ENCODE data around the gene NUBP2. TPM values are rescaled to one million over a fixed set of nuclear protein-coding genes. Genes with fewer than 3 reads are reported as not detected.

NUBP2 gene
- total RNA-seq, 1 donor from 2014 or later, result 40.7 TPM

DNA sequence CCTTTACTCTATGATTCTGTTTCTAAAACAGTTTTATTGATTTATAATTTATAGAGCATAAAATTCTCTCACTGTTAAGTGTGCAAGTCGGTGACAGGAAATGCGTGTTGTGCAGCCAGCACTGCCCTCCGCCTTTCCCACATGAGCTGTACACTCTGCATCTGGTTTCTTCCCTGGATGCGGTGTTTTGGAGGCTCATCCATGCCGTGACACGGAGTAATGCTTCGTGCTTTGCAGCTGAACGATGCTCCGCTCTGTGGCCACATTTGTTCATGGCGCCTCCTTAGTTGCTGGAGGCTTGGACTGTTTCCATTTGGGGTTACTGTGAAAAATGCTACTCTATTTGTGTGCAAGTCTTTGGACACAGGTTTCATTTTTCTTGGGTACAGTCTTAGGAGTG lies 17.9 kb downstream of the NUBP2 start:
- Histone ChIP-seq H3K4me3 (ENCODE audit: low read length in 3 of 3) (no peak overlapping the region), H3K9me3 (ENCODE audit: control insufficient read depth in 3 of 3, low read length in 3 of 3) (no peaks in the 10 kb centered on the region), H3K36me3 (ENCODE audit: control insufficient read depth in 3 of 3, insufficient read depth in 3 of 3, low read length in 3 of 3) (peaks cover 3 to 6% (median 4%) of the 10 kb centered on the region in 3 donors), H3K27me3 (ENCODE audit: control insufficient read depth in 3 of 3, insufficient read depth in 3 of 3, low read length in 3 of 3) (no peaks in the 10 kb centered on the region), H3K9ac (ENCODE audit: low read depth in 1 of 3, low read length in 3 of 3) (no peak overlapping the region), H3K4me1 (ENCODE audit: control insufficient read depth in 3 of 3, insufficient read depth in 3 of 3, low read length in 3 of 3) (no peaks in the 10 kb centered on the region), H3K27ac (ENCODE audit: low read depth, low read length) (no peak overlapping the region)

DNA sequence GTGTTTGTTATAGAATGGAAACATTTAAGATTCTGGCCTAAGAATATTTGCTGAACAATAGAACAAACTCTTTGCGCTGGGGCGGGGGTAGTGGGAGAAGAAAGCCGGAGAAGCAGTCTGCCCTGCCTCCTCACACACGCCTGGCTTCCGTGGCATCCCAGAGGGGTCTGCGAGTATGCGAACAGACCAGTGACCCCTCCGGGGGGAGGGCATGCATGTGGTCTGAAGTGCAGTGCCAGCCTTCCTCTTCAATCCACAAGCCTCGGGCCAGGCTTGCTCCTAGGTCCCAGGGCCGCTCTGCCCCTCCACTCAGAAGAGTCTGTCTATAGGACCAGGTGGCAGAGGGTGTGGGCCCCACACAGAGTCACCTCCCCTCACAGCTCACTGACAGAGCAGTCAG lies 24.9 kb downstream of the NUBP2 start:
- no peaks in the 10 kb centered on the region for H3K27me3 ChIP-seq (ENCODE audit: control insufficient read depth in 3 of 3, insufficient read depth in 3 of 3, low read length in 3 of 3)
- H3K36me3 ChIP-seq (ENCODE audit: control insufficient read depth in 3 of 3, insufficient read depth in 3 of 3, low read length in 3 of 3), result peaks cover 29 to 33% (median 30%) of the 10 kb centered on the region in 3 donors
- H3K4me3 ChIP-seq (ENCODE audit: low read length in 3 of 3), result no peak overlapping the region
- no peak overlapping the region for H3K9ac ChIP-seq (ENCODE audit: low read depth in 1 of 3, low read length in 3 of 3)
- H3K9me3 ChIP-seq (ENCODE audit: control insufficient read depth in 3 of 3, low read length in 3 of 3), result no peaks in the 10 kb centered on the region
- no peaks in the 10 kb centered on the region for H3K4me1 ChIP-seq (ENCODE audit: control insufficient read depth in 3 of 3, insufficient read depth in 3 of 3, low read length in 3 of 3)
- H3K27ac ChIP-seq (ENCODE audit: low read depth, low read length), result no peak overlapping the region

DNA sequence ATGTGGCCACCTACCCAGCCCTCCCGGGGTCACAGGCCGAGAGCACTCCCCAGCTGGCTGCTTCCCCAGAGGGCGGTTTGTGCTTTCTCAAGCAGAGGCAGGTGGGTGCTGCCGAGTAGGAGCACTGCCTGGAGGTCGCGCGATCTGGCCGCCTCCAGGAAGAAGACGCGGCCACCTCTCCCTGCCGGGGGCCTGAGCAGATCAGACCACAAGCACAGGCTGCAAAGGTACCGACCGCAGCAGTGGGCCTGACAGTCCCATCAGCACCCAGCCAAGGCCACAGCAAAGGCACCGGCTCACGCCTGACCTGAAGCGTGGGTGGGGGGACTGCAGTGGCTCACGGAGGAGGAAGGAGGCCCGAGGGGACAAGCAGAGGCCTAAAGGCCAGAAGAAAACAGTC lies 25.9 kb downstream of the NUBP2 start:
- H3K27ac ChIP-seq (ENCODE audit: low read depth, low read length), result no peak overlapping the region
- no peaks in the 10 kb centered on the region for H3K9me3 ChIP-seq (ENCODE audit: control insufficient read depth in 3 of 3, low read length in 3 of 3)
- no peak overlapping the region for H3K4me3 ChIP-seq (ENCODE audit: low read length in 3 of 3)
- no peaks in the 10 kb centered on the region for H3K4me1 ChIP-seq (ENCODE audit: control insufficient read depth in 3 of 3, insufficient read depth in 3 of 3, low read length in 3 of 3)
- no peak overlapping the region for H3K9ac ChIP-seq (ENCODE audit: low read depth in 1 of 3, low read length in 3 of 3)
- H3K27me3 ChIP-seq (ENCODE audit: control insufficient read depth in 3 of 3, insufficient read depth in 3 of 3, low read length in 3 of 3), result no peaks in the 10 kb centered on the region
- H3K36me3 ChIP-seq (ENCODE audit: control insufficient read depth in 3 of 3, insufficient read depth in 3 of 3, low read length in 3 of 3), result peaks cover 33% of the 10 kb centered on the region in 3 donors

DNA sequence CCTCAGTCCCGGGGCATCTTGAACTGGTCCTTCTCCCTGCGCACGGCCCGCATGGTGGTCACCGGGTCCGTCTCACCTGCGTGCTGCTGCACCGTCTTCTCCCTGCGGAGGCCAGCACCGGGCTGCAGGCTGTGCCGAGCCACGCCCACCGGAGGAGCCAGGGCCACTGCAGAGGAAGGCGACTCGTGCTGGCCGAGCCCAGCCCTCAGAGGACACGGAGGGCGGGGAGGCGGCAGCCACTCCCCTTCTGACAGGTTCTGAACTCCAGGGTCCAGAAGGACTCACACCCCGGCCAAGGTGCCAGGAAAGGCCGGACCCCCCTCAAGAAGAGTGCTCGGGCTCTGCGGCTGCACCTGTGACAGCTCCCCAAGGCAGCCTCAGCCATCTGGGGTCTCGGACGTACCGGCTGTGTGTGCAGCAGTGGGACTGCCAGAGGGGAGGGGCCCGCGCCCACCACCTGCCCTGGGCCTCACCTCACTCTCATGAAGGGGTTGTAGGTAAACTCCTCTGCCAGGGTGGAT lies 26.6 kb downstream of the NUBP2 start:
- Histone ChIP-seq H3K4me1 (ENCODE audit: control insufficient read depth in 3 of 3, insufficient read depth in 3 of 3, low read length in 3 of 3) (no peaks in the 10 kb centered on the region), H3K9ac (ENCODE audit: low read depth in 1 of 3, low read length in 3 of 3) (no peak overlapping the region), H3K9me3 (ENCODE audit: control insufficient read depth in 3 of 3, low read length in 3 of 3) (no peaks in the 10 kb centered on the region), H3K4me3 (ENCODE audit: low read length in 3 of 3) (no peak overlapping the region), H3K27me3 (ENCODE audit: control insufficient read depth in 3 of 3, insufficient read depth in 3 of 3, low read length in 3 of 3) (no peaks in the 10 kb centered on the region), H3K27ac (ENCODE audit: low read depth, low read length) (no peak overlapping the region), H3K36me3 (ENCODE audit: control insufficient read depth in 3 of 3, insufficient read depth in 3 of 3, low read length in 3 of 3) (peaks cover 32 to 36% (median 33%) of the 10 kb centered on the region in 3 donors)

DNA sequence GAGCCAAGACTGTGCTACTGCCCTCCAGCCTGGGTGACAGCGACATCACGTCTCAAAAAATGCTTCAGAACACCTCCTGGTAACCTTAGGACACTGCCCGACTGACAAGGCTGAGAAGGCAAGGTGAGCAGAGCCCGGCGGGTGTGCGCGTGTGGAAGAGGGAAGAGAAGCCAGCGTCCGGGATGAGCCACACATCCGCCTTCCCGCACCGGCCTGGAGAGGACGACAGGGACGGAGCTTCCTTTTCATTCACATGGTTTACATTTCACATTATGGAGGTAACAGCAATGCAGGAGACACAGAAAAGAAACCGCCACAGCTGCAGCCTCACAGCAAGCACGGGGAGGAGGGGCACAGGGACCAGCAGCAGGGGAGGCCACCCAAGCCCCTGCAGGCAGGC lies 27.3 kb downstream of the NUBP2 start:
- H3K27ac ChIP-seq (ENCODE audit: low read depth, low read length), result no peak overlapping the region
- H3K9me3 ChIP-seq (ENCODE audit: control insufficient read depth in 3 of 3, low read length in 3 of 3), result no peaks in the 10 kb centered on the region
- no peak overlapping the region for H3K9ac ChIP-seq (ENCODE audit: low read depth in 1 of 3, low read length in 3 of 3)
- H3K36me3 ChIP-seq (ENCODE audit: control insufficient read depth in 3 of 3, insufficient read depth in 3 of 3, low read length in 3 of 3), result peaks cover 34 to 36% (median 36%) of the 10 kb centered on the region in 3 donors
- no peaks in the 10 kb centered on the region for H3K4me1 ChIP-seq (ENCODE audit: control insufficient read depth in 3 of 3, insufficient read depth in 3 of 3, low read length in 3 of 3)
- no peak overlapping the region for H3K4me3 ChIP-seq (ENCODE audit: low read length in 3 of 3)
- no peaks in the 10 kb centered on the region for H3K27me3 ChIP-seq (ENCODE audit: control insufficient read depth in 3 of 3, insufficient read depth in 3 of 3, low read length in 3 of 3)

DNA sequence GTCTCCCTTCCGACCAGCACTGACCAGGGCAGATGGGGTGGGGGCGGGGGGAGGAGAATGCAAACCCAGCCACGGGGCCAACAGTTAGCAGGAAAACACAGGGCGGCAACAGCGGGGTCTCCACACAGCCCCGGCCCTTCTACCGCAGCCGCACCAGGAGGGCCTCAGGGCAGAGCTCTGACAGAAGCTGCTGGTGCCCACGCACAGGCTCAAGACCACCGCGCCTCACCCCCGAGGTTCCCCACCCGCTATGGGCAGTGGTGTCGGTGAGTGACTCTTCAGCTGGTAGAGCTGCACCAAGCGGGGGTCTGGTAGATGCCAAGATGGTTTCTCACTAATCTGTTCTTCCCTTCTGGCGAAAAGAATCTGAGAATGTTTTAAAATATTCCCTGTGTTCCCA lies 27.8 kb downstream of the NUBP2 start:
- Histone ChIP-seq H3K9ac (ENCODE audit: low read depth in 1 of 3, low read length in 3 of 3) (no peak overlapping the region), H3K27me3 (ENCODE audit: control insufficient read depth in 3 of 3, insufficient read depth in 3 of 3, low read length in 3 of 3) (no peaks in the 10 kb centered on the region), H3K9me3 (ENCODE audit: control insufficient read depth in 3 of 3, low read length in 3 of 3) (no peaks in the 10 kb centered on the region), H3K27ac (ENCODE audit: low read depth, low read length) (no peak overlapping the region), H3K4me3 (ENCODE audit: low read length in 3 of 3) (no peak overlapping the region), H3K36me3 (ENCODE audit: control insufficient read depth in 3 of 3, insufficient read depth in 3 of 3, low read length in 3 of 3) (peaks cover 35 to 38% (median 35%) of the 10 kb centered on the region in 3 donors), H3K4me1 (ENCODE audit: control insufficient read depth in 3 of 3, insufficient read depth in 3 of 3, low read length in 3 of 3) (no peaks in the 10 kb centered on the region)

DNA sequence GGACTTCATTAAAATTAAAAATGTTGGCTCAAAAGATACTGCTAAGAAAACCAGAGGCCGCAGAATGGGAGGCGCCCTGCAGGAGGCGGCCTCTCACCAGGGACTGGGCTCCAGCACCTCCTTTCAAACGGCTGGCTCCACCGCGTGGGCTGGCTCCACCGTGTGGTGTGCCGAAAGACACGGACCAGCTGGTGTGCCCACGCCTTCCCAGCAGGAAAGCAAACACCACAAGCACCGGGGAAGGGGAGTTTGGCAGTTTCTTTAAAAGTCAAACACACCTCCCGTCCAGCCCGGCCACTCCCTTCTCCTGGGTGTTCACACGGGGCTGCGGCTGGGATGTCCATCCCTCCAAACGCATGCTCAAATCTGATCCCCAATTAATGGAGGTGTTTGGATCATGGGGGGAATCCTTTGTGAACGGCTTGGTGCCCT lies 30.0 kb downstream of the NUBP2 start:
- Histone ChIP-seq H3K36me3 (ENCODE audit: control insufficient read depth in 3 of 3, insufficient read depth in 3 of 3, low read length in 3 of 3) (peaks cover 39 to 47% (median 44%) of the 10 kb centered on the region in 3 donors), H3K4me3 (ENCODE audit: low read length in 3 of 3) (no peak overlapping the region), H3K9me3 (ENCODE audit: control insufficient read depth in 3 of 3, low read length in 3 of 3) (no peaks in the 10 kb centered on the region)

DNA sequence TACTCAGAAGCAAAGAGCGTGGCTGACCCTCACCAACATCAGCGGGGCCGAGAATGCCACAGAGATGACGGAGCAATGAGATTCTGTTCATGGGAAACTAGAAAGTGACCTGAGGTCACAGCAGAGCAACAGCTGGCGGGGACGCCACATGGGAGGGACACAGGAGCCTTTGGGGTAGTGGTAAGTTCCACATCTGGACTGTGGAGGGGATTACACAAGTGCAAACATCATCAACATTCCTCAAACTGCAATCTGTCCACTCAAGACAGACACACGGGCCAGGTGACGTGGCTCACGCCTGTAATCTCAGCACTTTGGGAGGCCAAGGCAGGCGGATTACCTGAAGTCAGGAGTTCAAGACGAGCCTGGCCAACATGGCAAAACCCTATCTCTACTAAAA lies 32.7 kb downstream of the NUBP2 start:
- H3K4me1 ChIP-seq (ENCODE audit: control insufficient read depth in 3 of 3, insufficient read depth in 3 of 3, low read length in 3 of 3), result no peaks in the 10 kb centered on the region
- no peak overlapping the region for H3K27ac ChIP-seq (ENCODE audit: low read depth, low read length)
- H3K9ac ChIP-seq (ENCODE audit: low read depth in 1 of 3, low read length in 3 of 3), result no peak overlapping the region
- no peak overlapping the region for H3K4me3 ChIP-seq (ENCODE audit: low read length in 3 of 3)
- peaks cover 28 to 40% (median 38%) of the 10 kb centered on the region in 3 donors for H3K36me3 ChIP-seq (ENCODE audit: control insufficient read depth in 3 of 3, insufficient read depth in 3 of 3, low read length in 3 of 3)
- H3K27me3 ChIP-seq (ENCODE audit: control insufficient read depth in 3 of 3, insufficient read depth in 3 of 3, low read length in 3 of 3), result no peaks in the 10 kb centered on the region
- no peaks in the 10 kb centered on the region for H3K9me3 ChIP-seq (ENCODE audit: control insufficient read depth in 3 of 3, low read length in 3 of 3)

More for the DNA sequence above, 30.0 kb downstream of the NUBP2 start:
- Histone ChIP-seq H3K4me1 (ENCODE audit: control insufficient read depth in 3 of 3, insufficient read depth in 3 of 3, low read length in 3 of 3) (no peaks in the 10 kb centered on the region), H3K27me3 (ENCODE audit: control insufficient read depth in 3 of 3, insufficient read depth in 3 of 3, low read length in 3 of 3) (no peaks in the 10 kb centered on the region), H3K27ac (ENCODE audit: low read depth, low read length) (no peak overlapping the region), H3K9ac (ENCODE audit: low read depth in 1 of 3, low read length in 3 of 3) (no peak overlapping the region)

DNA sequence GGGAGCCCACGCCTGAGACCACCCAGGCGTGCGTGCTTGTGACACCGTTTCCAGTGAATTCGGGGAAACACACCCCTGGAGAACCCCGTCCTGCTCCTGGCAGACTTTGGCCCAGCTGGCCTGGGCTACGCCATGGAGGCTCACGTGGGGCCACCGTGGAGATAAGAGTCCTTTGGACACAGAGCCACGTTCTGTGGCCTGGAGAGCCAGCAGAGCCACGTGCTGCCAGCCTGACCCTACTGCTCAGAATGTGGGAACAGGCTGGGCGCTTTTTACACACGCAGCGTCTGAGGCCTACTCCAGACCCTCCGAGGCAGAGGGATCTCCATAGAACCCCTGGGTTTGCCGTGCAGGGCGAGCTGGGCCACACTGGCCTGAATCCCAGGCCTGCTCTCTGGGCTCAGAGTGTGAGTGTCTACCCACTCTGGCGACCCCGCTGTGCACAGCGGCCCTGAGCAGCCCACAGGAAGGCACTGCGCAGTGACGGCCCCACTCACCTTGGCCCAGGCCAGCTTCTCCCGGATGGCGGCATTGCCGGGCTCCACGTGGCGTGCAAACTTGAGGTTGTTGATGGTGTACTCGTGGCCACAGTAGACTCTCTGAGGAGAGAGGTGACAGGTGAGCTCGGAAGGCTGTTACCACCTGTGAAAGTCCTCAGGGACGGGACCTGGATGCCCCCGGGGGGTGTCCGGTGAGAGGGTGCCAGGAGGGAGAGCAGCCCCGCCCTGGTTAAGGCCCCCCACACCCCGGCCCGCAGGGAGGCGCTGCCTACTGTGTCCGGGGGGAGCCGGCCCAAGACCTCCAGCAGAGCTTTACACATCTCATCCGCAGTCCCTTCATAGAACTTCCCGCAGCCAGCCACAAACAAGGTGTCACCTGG lies 33.9 kb downstream of the NUBP2 start:
- Histone ChIP-seq H3K27ac (ENCODE audit: low read depth, low read length) (no peak overlapping the region), H3K27me3 (ENCODE audit: control insufficient read depth in 3 of 3, insufficient read depth in 3 of 3, low read length in 3 of 3) (no peaks in the 10 kb centered on the region), H3K4me3 (ENCODE audit: low read length in 3 of 3) (no peak overlapping the region), H3K9ac (ENCODE audit: low read depth in 1 of 3, low read length in 3 of 3) (no peak overlapping the region), H3K36me3 (ENCODE audit: control insufficient read depth in 3 of 3, insufficient read depth in 3 of 3, low read length in 3 of 3) (peaks cover 38 to 50% (median 47%) of the 10 kb centered on the region in 3 donors), H3K4me1 (ENCODE audit: control insufficient read depth in 3 of 3, insufficient read depth in 3 of 3, low read length in 3 of 3) (no peaks in the 10 kb centered on the region), H3K9me3 (ENCODE audit: control insufficient read depth in 3 of 3, low read length in 3 of 3) (no peaks in the 10 kb centered on the region)

DNA sequence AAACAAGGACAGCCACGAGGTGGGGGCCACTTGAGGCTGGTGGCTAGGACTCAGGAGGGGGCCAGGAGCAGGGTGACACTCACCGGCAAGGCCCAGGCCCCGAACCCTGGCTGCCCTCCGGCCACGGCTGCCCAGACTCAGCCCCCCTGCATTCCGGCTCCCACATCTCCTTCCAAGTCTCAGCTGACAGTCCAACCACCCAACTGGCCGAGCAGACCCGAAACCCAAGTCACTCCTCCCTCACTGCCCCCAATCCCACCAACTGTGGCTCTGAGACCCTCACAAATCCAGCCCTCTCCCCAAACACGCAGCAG lies 34.5 kb downstream of the NUBP2 start:
- peaks cover 44 to 56% (median 51%) of the 10 kb centered on the region in 3 donors for H3K36me3 ChIP-seq (ENCODE audit: control insufficient read depth in 3 of 3, insufficient read depth in 3 of 3, low read length in 3 of 3)
- no peak overlapping the region for H3K4me3 ChIP-seq (ENCODE audit: low read length in 3 of 3)
- H3K9ac ChIP-seq (ENCODE audit: low read depth in 1 of 3, low read length in 3 of 3), result no peak overlapping the region
- no peaks in the 10 kb centered on the region for H3K27me3 ChIP-seq (ENCODE audit: control insufficient read depth in 3 of 3, insufficient read depth in 3 of 3, low read length in 3 of 3)
- H3K27ac ChIP-seq (ENCODE audit: low read depth, low read length), result no peak overlapping the region
- no peaks in the 10 kb centered on the region for H3K9me3 ChIP-seq (ENCODE audit: control insufficient read depth in 3 of 3, low read length in 3 of 3)
- H3K4me1 ChIP-seq (ENCODE audit: control insufficient read depth in 3 of 3, insufficient read depth in 3 of 3, low read length in 3 of 3), result no peaks in the 10 kb centered on the region
